Measurements from ENCODE around the gene UCN2. TPM values are rescaled to one million over a fixed set of nuclear protein-coding genes. Genes with fewer than 3 reads are reported as not detected.
A peak's percentile ranks its signal among the peaks of the same experiment; 100 is the strongest.

The UCN2 gene
- total RNA-seq, 5 donors from 2014 or later (not counting 1 experiment from before 2014, with no cell fraction given): 0.16 TPM; not detected in 4

- ChIA-PET CTCF (interaction anchor here (0.6 kb wide), 4 partner anchors 12 to 1186 kb away, joined by 3 to 4 read pairs (median 4); no protein-coding TSS in a partner anchor), POLR2A (no interaction called here)
- peaks cover 0 to 11% of the 10 kb centered on the region in 2 experiments for H3K27me3 ChIP-seq (replicated peaks in 1 of 2; ENCODE audit: control insufficient read depth in 2 of 2, extremely low read depth in 1 of 2, insufficient read depth in 2 of 2, low read length in 1 of 2)
- H3K4me3 ChIP-seq (ENCODE audit: control insufficient read depth in 1 of 2, extremely low read depth in 1 of 2, low read length in 1 of 2): no peak overlapping the region
- DNase-seq (peak in 3 of 35 experiments; percentile 7 to 23 (median 8)), ATAC-seq (replicated peaks in 1 of 4) (no peak)
- no peaks in the 10 kb centered on the region for H3K36me3 ChIP-seq (ENCODE audit: control insufficient read depth in 2 of 2, extremely low read depth in 1 of 2, insufficient read depth in 1 of 2, low read length in 1 of 2)
- peaks cover 0 to 38% of the 10 kb centered on the region in 2 experiments for H3K4me1 ChIP-seq (ENCODE audit: control insufficient read depth in 1 of 2, extremely low read depth in 1 of 2, insufficient read depth in 2 of 2, low read length in 2 of 2)
- no peaks in the 10 kb centered on the region for H3K9me3 ChIP-seq
- no peaks in the 10 kb centered on the region for H3K36me3 Mint-ChIP-seq
- H3K27ac ChIP-seq (ENCODE audit: low read length): no peak overlapping the region
- no peak overlapping the region for H3K27ac Mint-ChIP-seq
- no peaks in the 10 kb centered on the region for H3K9me3 Mint-ChIP-seq
- H3K4me1 Mint-ChIP-seq: peaks cover 14 to 20% (median 15%) of the 10 kb centered on the region in 3 donors
- H3K27me3 Mint-ChIP-seq: no peaks in the 10 kb centered on the region
- WGBS (ENCODE audit: insufficient coverage): 41% methylated on average over 20 of the region's 21 CpGs
- no peak overlapping the region for H3K4me3 Mint-ChIP-seq
Measured at GRCh38 chr3:48561045-48561736, 2.4 kb downstream of the UCN2 start.

- no peaks in the 10 kb centered on the region for H3K9me3 Mint-ChIP-seq
- peaks cover 14 to 24% (median 18%) of the 10 kb centered on the region in 3 donors for H3K4me1 Mint-ChIP-seq
- ATAC-seq (replicated peaks in 1 of 4) (no peak), DNase-seq (no peak)
- 33% methylated on average over 5 of the region's 5 CpGs for WGBS (ENCODE audit: insufficient coverage)
- no peak overlapping the region for H3K4me3 ChIP-seq (ENCODE audit: control insufficient read depth in 1 of 2, extremely low read depth in 1 of 2, low read length in 1 of 2)
- no peaks in the 10 kb centered on the region for H3K36me3 Mint-ChIP-seq
- no peak overlapping the region for H3K27ac Mint-ChIP-seq
- no peak overlapping the region for H3K4me3 Mint-ChIP-seq
- no peaks in the 10 kb centered on the region for H3K9me3 ChIP-seq
- ChIA-PET CTCF (interaction anchor here (0.6 kb wide), 3 partner anchors 11 to 160 kb away, joined by 3 to 4 read pairs (median 3); no protein-coding TSS in a partner anchor), POLR2A (no interaction called here)
- no peak overlapping the region for H3K27ac ChIP-seq (ENCODE audit: low read length)
- H3K4me1 ChIP-seq (ENCODE audit: control insufficient read depth in 1 of 2, extremely low read depth in 1 of 2, insufficient read depth in 2 of 2, low read length in 2 of 2): peaks cover 0 to 42% of the 10 kb centered on the region in 2 experiments
- H3K36me3 ChIP-seq (ENCODE audit: control insufficient read depth in 2 of 2, extremely low read depth in 1 of 2, insufficient read depth in 1 of 2, low read length in 1 of 2): no peaks in the 10 kb centered on the region
- no peaks in the 10 kb centered on the region for H3K27me3 Mint-ChIP-seq
- H3K27me3 ChIP-seq (replicated peaks in 1 of 2; ENCODE audit: control insufficient read depth in 2 of 2, extremely low read depth in 1 of 2, insufficient read depth in 2 of 2, low read length in 1 of 2): peaks cover 0 to 11% of the 10 kb centered on the region in 2 experiments
Measured at GRCh38 chr3:48560648-48561018, 2.9 kb downstream of the UCN2 start.

DNA sequence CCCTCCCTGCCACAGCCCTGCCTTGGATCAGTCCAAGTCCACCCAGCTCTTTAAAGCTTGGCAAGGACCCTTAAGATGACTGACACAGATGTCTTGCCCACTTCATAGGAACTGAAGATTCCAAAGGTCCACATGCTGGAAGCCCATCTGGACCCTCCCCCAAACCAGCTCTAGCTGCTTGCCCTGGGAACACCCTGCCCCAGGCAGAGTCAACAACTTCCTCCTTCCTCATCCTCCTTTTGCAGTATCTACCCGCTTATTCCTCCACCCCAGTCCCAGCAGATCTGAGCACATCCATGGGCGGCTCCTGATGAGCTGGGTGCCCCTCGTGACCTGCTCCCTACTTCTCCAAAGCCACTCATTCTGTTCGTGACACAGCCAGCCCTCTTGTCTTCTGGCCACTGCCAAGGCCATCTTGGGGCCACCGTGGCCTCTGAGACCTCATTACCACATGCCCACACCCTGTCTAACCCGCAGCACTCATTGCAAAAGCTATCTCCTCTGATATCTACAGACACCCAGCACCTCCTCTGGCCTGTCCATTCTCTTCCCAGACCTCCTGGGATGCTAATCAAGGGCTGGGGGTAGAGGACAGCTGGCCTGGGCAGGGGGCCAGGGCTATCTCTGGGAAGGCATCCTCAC is 5.0 kb downstream of the UCN2 start:
- no peaks in the 10 kb centered on the region for H3K36me3 Mint-ChIP-seq
- Histone ChIP-seq H3K9me3 (no peaks in the 10 kb centered on the region), H3K27me3 (replicated peaks in 1 of 2; ENCODE audit: control insufficient read depth in 2 of 2, extremely low read depth in 1 of 2, insufficient read depth in 2 of 2, low read length in 1 of 2) (peaks cover 0 to 11% of the 10 kb centered on the region in 2 experiments), H3K36me3 (ENCODE audit: control insufficient read depth in 2 of 2, extremely low read depth in 1 of 2, insufficient read depth in 1 of 2, low read length in 1 of 2) (no peaks in the 10 kb centered on the region), H3K27ac (ENCODE audit: low read length) (no peak overlapping the region), H3K4me1 (ENCODE audit: control insufficient read depth in 1 of 2, extremely low read depth in 1 of 2, insufficient read depth in 2 of 2, low read length in 2 of 2) (peaks cover 0 to 32% of the 10 kb centered on the region in 2 experiments), H3K4me3 (ENCODE audit: control insufficient read depth in 1 of 2, extremely low read depth in 1 of 2, low read length in 1 of 2) (no peak overlapping the region)
- ATAC-seq (replicated peaks in 1 of 4): no peak
- H3K9me3 Mint-ChIP-seq: no peaks in the 10 kb centered on the region
- ChIA-PET POLR2A (interaction anchor here in 1 of 2 donors (0.5 kb wide), 1 partner anchor 85 kb away, joined by 8 read pairs; no protein-coding TSS in a partner anchor), CTCF (interaction anchor here (0.5 to 3.2 kb wide), 8 partner anchors 9 to 359 kb away, joined by 3 to 25 read pairs (median 3); no protein-coding TSS in a partner anchor)
- H3K27ac Mint-ChIP-seq: peak overlapping the region in 1 of 2 donors; percentile 23
- H3K4me3 Mint-ChIP-seq: peak overlapping the region in 2 of 3 donors; percentile 76 to 77
- peak in 2 of 35 experiments; percentile 21 to 41 for DNase-seq
- H3K27me3 Mint-ChIP-seq: no peaks in the 10 kb centered on the region
- peaks cover 18 to 24% (median 21%) of the 10 kb centered on the region in 3 donors for H3K4me1 Mint-ChIP-seq
- WGBS (ENCODE audit: insufficient coverage): 71% methylated on average over 5 of the region's 6 CpGs

- H3K27me3 ChIP-seq (replicated peaks in 1 of 2; ENCODE audit: control insufficient read depth in 2 of 2, extremely low read depth in 1 of 2, insufficient read depth in 2 of 2, low read length in 1 of 2): peaks cover 0 to 9% of the 10 kb centered on the region in 2 experiments
- H3K4me1 ChIP-seq (ENCODE audit: control insufficient read depth in 1 of 2, extremely low read depth in 1 of 2, insufficient read depth in 2 of 2, low read length in 2 of 2): peaks cover 0 to 31% of the 10 kb centered on the region in 2 experiments
- Mint-ChIP-seq H3K4me3 (peak within 1 kb of the TSS; percentile 76 to 85 (median 82)), H3K36me3 (no peaks in the 10 kb centered on the region), H3K27ac (peak within 1 kb of the TSS; percentile 79 to 86), H3K9me3 (no peaks in the 10 kb centered on the region), H3K4me1 (peaks cover 18 to 24% (median 21%) of the 10 kb centered on the region in 3 donors), H3K27me3 (no peaks in the 10 kb centered on the region)
- H3K36me3 ChIP-seq (ENCODE audit: control insufficient read depth in 2 of 2, extremely low read depth in 1 of 2, insufficient read depth in 1 of 2, low read length in 1 of 2): no peaks in the 10 kb centered on the region
- ATAC-seq (replicated peaks in 1 of 4): peak; percentile 90 to 91 (median 90)
- ChIA-PET POLR2A (interaction anchor here (0.6 to 0.8 kb wide), 3 partner anchors 48 to 117 kb away, joined by 3 to 6 read pairs (median 3); partner anchors contain the start of gene CCDC51 (in 1 of the 2)), CTCF (interaction anchor here in 1 of 2 donors (0.6 to 3.2 kb wide), 11 partner anchors 8 to 1662 kb away, joined by 3 to 25 read pairs (median 4); partner anchors contain the start of genes CCDC51, TMA7 and WDR6)
- DNase-seq: peak; percentile 98 to 100 (median 99)
- H3K27ac ChIP-seq (ENCODE audit: low read length): no peak within 1 kb of the TSS
- WGBS (ENCODE audit: insufficient coverage): under 1% methylated on average over 52 of the region's 53 CpGs
- H3K9me3 ChIP-seq: no peaks in the 10 kb centered on the region
- H3K4me3 ChIP-seq (ENCODE audit: control insufficient read depth in 1 of 2, extremely low read depth in 1 of 2, low read length in 1 of 2): peak within 1 kb of the TSS; percentile 65 to 79
Measured at GRCh38 chr3:48556796-48557626, 6.6 kb downstream of the UCN2 start, which contains the start of gene PFKFB4. TSS of gene PFKFB4 (minus strand) at chr3:48556803. CDS start at chr3:48556777, 26 bp downstream.

DNA sequence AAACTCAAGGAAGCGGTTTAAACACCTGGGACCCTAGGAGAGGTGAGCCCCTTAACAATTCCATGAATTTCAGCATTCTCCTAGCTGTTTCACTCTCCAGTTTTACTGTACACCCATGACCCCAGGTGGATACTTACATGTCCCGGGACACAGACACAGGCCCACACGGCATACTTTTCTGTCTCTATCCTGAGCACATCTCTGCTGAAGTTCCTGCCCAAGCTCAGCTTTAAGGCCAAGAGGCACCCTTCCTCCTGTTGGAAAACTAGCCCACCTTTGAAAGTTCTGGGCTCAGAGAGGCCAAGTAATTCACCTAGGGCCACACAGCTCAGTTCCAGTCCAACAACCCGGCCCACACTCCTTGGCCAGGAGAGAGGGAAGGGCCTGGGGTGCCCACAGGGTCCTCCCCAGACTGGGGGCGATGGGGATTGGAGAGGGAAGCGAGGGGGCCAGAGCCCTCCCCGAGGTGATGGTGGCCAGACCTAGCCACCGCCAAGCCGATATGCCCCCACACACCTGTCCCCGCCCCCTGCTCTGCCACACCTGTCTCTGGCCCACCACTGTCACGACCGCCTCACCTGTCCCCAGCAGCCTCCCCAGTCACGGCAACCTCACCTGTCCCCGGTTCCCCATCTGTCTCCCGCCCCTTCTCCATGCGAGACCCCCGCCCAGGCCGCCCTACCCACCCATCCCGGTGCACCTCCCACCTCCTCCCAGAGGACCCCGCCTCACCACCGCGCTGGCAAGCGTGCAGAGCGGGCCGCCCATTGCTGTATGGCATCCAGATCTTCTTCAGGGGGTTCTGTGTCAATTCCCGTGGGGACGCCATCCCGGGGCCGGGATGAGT is 7.4 kb downstream of the UCN2 start:
- CTCF ChIA-PET: interaction anchor here (0.6 to 3.2 kb wide), 11 partner anchors 7 to 1663 kb away, joined by 3 to 25 read pairs (median 4); partner anchors contain the start of genes CCDC51 (in 1 of the 2), TMA7 (in 1 of the 2) and WDR6 (in 1 of the 2)
- ATAC-seq (replicated peaks in 1 of 4): no peak
- 32% methylated on average over 22 of the region's 29 CpGs for WGBS (ENCODE audit: insufficient coverage)
- Histone ChIP-seq H3K4me3 (ENCODE audit: control insufficient read depth in 1 of 2, extremely low read depth in 1 of 2, low read length in 1 of 2) (peak overlapping the region; percentile 39 to 65), H3K27ac (ENCODE audit: low read length) (no peak overlapping the region), H3K27me3 (replicated peaks in 1 of 2; ENCODE audit: control insufficient read depth in 2 of 2, extremely low read depth in 1 of 2, insufficient read depth in 2 of 2, low read length in 1 of 2) (peaks cover 0 to 9% of the 10 kb centered on the region in 2 experiments), H3K36me3 (ENCODE audit: control insufficient read depth in 2 of 2, extremely low read depth in 1 of 2, insufficient read depth in 1 of 2, low read length in 1 of 2) (no peaks in the 10 kb centered on the region), H3K4me1 (ENCODE audit: control insufficient read depth in 1 of 2, extremely low read depth in 1 of 2, insufficient read depth in 2 of 2, low read length in 2 of 2) (peaks cover 0 to 31% of the 10 kb centered on the region in 2 experiments), H3K9me3 (no peaks in the 10 kb centered on the region)
- Mint-ChIP-seq H3K36me3 (no peaks in the 10 kb centered on the region), H3K27ac (peak overlapping the region; percentile 79 to 86), H3K4me3 (peak overlapping the region; percentile 76 to 85 (median 82)), H3K4me1 (peaks cover 18 to 24% (median 21%) of the 10 kb centered on the region in 3 donors), H3K9me3 (no peaks in the 10 kb centered on the region), H3K27me3 (no peaks in the 10 kb centered on the region)
- DNase-seq: peak in 10 of 35 experiments; percentile 6 to 22 (median 12)
- POLR2A ChIA-PET: interaction anchor here (0.5 to 0.8 kb wide), 4 partner anchors 49 to 1982 kb away, joined by 3 to 6 read pairs (median 3); partner anchors contain the start of gene CCDC51 (in 1 of the 2)
